SU-DHL-6 (cell line): ENCODE results near the gene ZBTB21.

Experiments
- H2AFZ ChIP-seq: fragments of 200-600 bp; sonication (generic); 2 replicates; pipeline ENCODE4 v1.6.1; 2014; ENCODE audit warnings: low read depth, mild to moderate bottlenecking, moderate library complexity, mixed read lengths, antibody characterized with exemption, low read length; ENCODE audit not compliant: severe bottlenecking
- H3F3A ChIP-seq: fragments of 200-600 bp; shearing (Covaris generic); 2 replicates; pipeline ENCODE4 v1.6.0; 2016; ENCODE audit warnings: antibody characterized with exemption, mild to moderate bottlenecking; ENCODE audit not compliant: insufficient read depth
- H3K27ac ChIP-seq: fragments of 200-600 bp; sonication (generic); 2 replicates; pipeline ENCODE4 v1.5.1; 2016; ENCODE audit warnings: low read depth, mild to moderate bottlenecking, low read length, moderate library complexity, mixed read lengths
- H3K27me3 ChIP-seq: fragments of 200-600 bp; sonication (generic), shearing (Covaris generic); 2 replicates; pipeline ENCODE4 v1.6.0; 2014; ENCODE audit warnings: mild to moderate bottlenecking, low read length
- H3K36me3 ChIP-seq: fragments of 200-600 bp; sonication (generic); 2 replicates; pipeline ENCODE4 v1.6.1; 2014; ENCODE audit warnings: mild to moderate bottlenecking, low read length, mixed read lengths
- H3K4me2 ChIP-seq: fragments of 300-600, 200-600 bp; shearing (Covaris generic), sonication (generic); 2 replicates; pipeline ENCODE4 v1.6.0; 2014; ENCODE audit warnings: low read length, low read depth, mild to moderate bottlenecking; ENCODE audit not compliant: poor library complexity, severe bottlenecking
- H3K4me3 ChIP-seq: fragments of 200-600 bp; sonication (generic); 2 replicates; pipeline ENCODE4 v1.5.1; 2014; ENCODE audit warnings: antibody characterized with exemption, low read length, mild to moderate bottlenecking, mixed read lengths; ENCODE audit not compliant: insufficient read depth, poor library complexity, severe bottlenecking
- H3K79me2 ChIP-seq: fragments of 200-600 bp; sonication (generic); 2 replicates; pipeline ENCODE4 v1.6.1; 2014; ENCODE audit warnings: mild to moderate bottlenecking, low read length, moderate library complexity; ENCODE audit not compliant: insufficient read depth
- H3K9ac ChIP-seq: fragments of 200-600 bp; sonication (generic); 2 replicates; pipeline ENCODE4 v1.7.0; 2014; ENCODE audit warnings: mild to moderate bottlenecking, low read length
- H3K9me2 ChIP-seq: fragments of 200-600 bp; sonication (generic); replicated peaks from 2 replicates; pipeline ENCODE4 v1.6.1; 2014; ENCODE audit warnings: low read length; ENCODE audit not compliant: insufficient read depth
- H3K9me3 ChIP-seq: fragments of 200-600 bp; sonication (generic); 2 replicates; pipeline ENCODE4 v1.6.1; 2014; ENCODE audit warnings: low read length, mixed read lengths; ENCODE audit not compliant: insufficient read depth
- H4K20me1 ChIP-seq: fragments of 200-600 bp; sonication (generic); 2 replicates; pipeline ENCODE4 v1.6.1; 2014; ENCODE audit warnings: low read depth, mild to moderate bottlenecking, antibody characterized with exemption, low read length, moderate library complexity, mixed read lengths
- CTCF ChIP-seq: fragments of 200-600 bp; sonication (generic); IDR thresholded peaks from one replicate; pipeline ENCODE4 v1.5.1; 2017; ENCODE audit warnings: antibody characterized with exemption, mild to moderate bottlenecking, low read length, moderate library complexity; ENCODE audit not compliant: insufficient read depth, poor library complexity, severe bottlenecking
- EZH2phosphoT487 ChIP-seq: fragments of 200-600 bp; sonication (generic), shearing (Covaris generic); conservative IDR thresholded peaks from 2 replicates; pipeline ENCODE4 v1.6.1; 2018; ENCODE audit warnings: mild to moderate bottlenecking, antibody characterized with exemption, low read length, moderate library complexity, mixed read lengths

ZBTB21 gene

GRCh38 chr21:42042651-42043050 is 32.5 kb upstream of the ZBTB21 start:
- no peaks in the 10 kb centered on the region for H4K20me1 ChIP-seq
- TF ChIP-seq CTCF (no peak), EZH2phosphoT487 (no peak)
- H3K27me3 ChIP-seq: no peaks in the 10 kb centered on the region
- no peak overlapping the region for H2AFZ ChIP-seq
- H3K9ac ChIP-seq: no peak overlapping the region
- H3K9me3 ChIP-seq: no peaks in the 10 kb centered on the region
- H3K9me2 ChIP-seq: no peaks in the 10 kb centered on the region
- H3K36me3 ChIP-seq: no peaks in the 10 kb centered on the region
- H3K27ac ChIP-seq: no peak overlapping the region
- H3K4me3 ChIP-seq: no peak overlapping the region
- H3K79me2 ChIP-seq: no peaks in the 10 kb centered on the region
- no peak overlapping the region for H3K4me2 ChIP-seq
- H3F3A ChIP-seq: no peaks in the 10 kb centered on the region

- no peaks in the 10 kb centered on the region for H3K79me2 ChIP-seq
- no peak overlapping the region for H3K4me3 ChIP-seq
- H3K27ac ChIP-seq: no peak overlapping the region
- no peak overlapping the region for H3K9ac ChIP-seq
- TF ChIP-seq CTCF (no peak), EZH2phosphoT487 (no peak)
- H3K4me2 ChIP-seq: no peak overlapping the region
- no peaks in the 10 kb centered on the region for H3K27me3 ChIP-seq
- no peak overlapping the region for H2AFZ ChIP-seq
- H3K9me3 ChIP-seq: no peaks in the 10 kb centered on the region
- H3F3A ChIP-seq: no peaks in the 10 kb centered on the region
- no peaks in the 10 kb centered on the region for H4K20me1 ChIP-seq
- H3K36me3 ChIP-seq: no peaks in the 10 kb centered on the region
- no peaks in the 10 kb centered on the region for H3K9me2 ChIP-seq
These were observed 31.6 kb upstream of the ZBTB21 start for GRCh38 chr21:42041711-42042110.

- H4K20me1 ChIP-seq: no peaks in the 10 kb centered on the region
- no peaks in the 10 kb centered on the region for H3K79me2 ChIP-seq
- no peak overlapping the region for H3K4me2 ChIP-seq
- no peak overlapping the region for H3K27ac ChIP-seq
- H2AFZ ChIP-seq: no peak overlapping the region
- H3F3A ChIP-seq: no peaks in the 10 kb centered on the region
- no peak for TF ChIP-seq CTCF
- TF ChIP-seq EZH2phosphoT487: no peak
- H3K9me2 ChIP-seq: no peaks in the 10 kb centered on the region
- H3K36me3 ChIP-seq: no peaks in the 10 kb centered on the region
- no peaks in the 10 kb centered on the region for H3K27me3 ChIP-seq
- H3K9ac ChIP-seq: no peak overlapping the region
- H3K4me3 ChIP-seq: no peak overlapping the region
- H3K9me3 ChIP-seq: no peaks in the 10 kb centered on the region
These were observed 31.1 kb upstream of the ZBTB21 start for GRCh38 chr21:42041246-42041645.
